Osteocyte (in vitro differentiated cells): Measurements from ENCODE around the gene ERCC6L2. TPM values are rescaled to one million over a fixed set of nuclear protein-coding genes. Genes with fewer than 3 reads are reported as not detected.
A peak's percentile ranks its signal among the peaks of the same experiment; 100 is the strongest.

ENCODE experiments used
- DNase-seq: peaks from one replicate; pipeline ENCODE4 v3.0.0; 2021; ENCODE audit warnings: mixed read lengths; ENCODE audit not compliant: unreplicated experiment; ENCODE audit errors: extremely low spot score
- H3K27ac Mint-ChIP-seq: one replicate; pipeline ENCODE4 v1.8.0; 2021; ENCODE audit warnings: mild to moderate bottlenecking, mixed read lengths; ENCODE audit not compliant: unreplicated experiment
- H3K27me3 Mint-ChIP-seq: one replicate; pipeline ENCODE4 v1.8.0; 2021; ENCODE audit warnings: mixed read lengths; ENCODE audit not compliant: unreplicated experiment
- H3K36me3 Mint-ChIP-seq: one replicate; pipeline ENCODE4 v1.8.0; 2021; ENCODE audit warnings: mixed read lengths; ENCODE audit not compliant: unreplicated experiment
- H3K4me1 Mint-ChIP-seq: one replicate; pipeline ENCODE4 v1.8.0; 2021; ENCODE audit warnings: mixed read lengths; ENCODE audit not compliant: unreplicated experiment
- H3K4me3 Mint-ChIP-seq: one replicate; pipeline ENCODE4 v1.8.0; 2021; ENCODE audit warnings: mild to moderate bottlenecking, moderate library complexity, mixed read lengths; ENCODE audit not compliant: unreplicated experiment
- H3K9me3 Mint-ChIP-seq: one replicate; pipeline ENCODE4 v1.8.0; 2021; ENCODE audit warnings: mixed read lengths; ENCODE audit not compliant: unreplicated experiment
- CTCF ChIP-seq: fragments of 200-600 bp; sonication (generic); IDR thresholded peaks from 2 replicates; pipeline ENCODE4 v1.5.0; 2021; ENCODE audit warnings: antibody characterized with exemption, mild to moderate bottlenecking, moderate library complexity
- long read RNA-seq: library from polyadenylated mRNA; unstranded; transcript quantifications from one replicate; pipeline ENCODE4 v2.0.0, GENCODE V29; 2021
- total RNA-seq: library from RNA; stranded (reverse); gene quantifications from 2 replicates; pipeline ENCODE4 v1.2.1, GENCODE V29; 2021

The ERCC6L2 gene
- 48.9 and 50.5 TPM in 2 replicates for total RNA-seq
- long read RNA-seq, full-length matches to known transcripts, result 2 of 149 reads
- long read RNA-seq, partial matches to known transcripts, result 20 of 149 reads
- long read RNA-seq, other reads (novel, unspliced or antisense), result 127 of 149 reads

GRCh38 chr9:95875305-95876137, at the start of gene ERCC6L2:
Gene ERCC6L2 (plus strand): TSS chr9:95875691. CDS start chr9:95876039, 348 bp downstream.
- peaks cover 27% of the 10 kb centered on the region for H3K4me1 Mint-ChIP-seq
- H3K4me3 Mint-ChIP-seq, result no peak within 1 kb of the TSS
- peak; percentile 98 for DNase-seq
- no peak for TF ChIP-seq CTCF
- no peaks in the 10 kb centered on the region for H3K27me3 Mint-ChIP-seq
- peaks cover 15% of the 10 kb centered on the region for H3K36me3 Mint-ChIP-seq
- no peaks in the 10 kb centered on the region for H3K9me3 Mint-ChIP-seq
- no peak within 1 kb of the TSS for H3K27ac Mint-ChIP-seq

GRCh38 chr9:95826183-95826838, 49.2 kb upstream of the ERCC6L2 start:
- no peak for DNase-seq
- Mint-ChIP-seq H3K27ac (no peak overlapping the region), H3K4me3 (no peak overlapping the region), H3K9me3 (no peaks in the 10 kb centered on the region), H3K4me1 (peaks cover 21% of the 10 kb centered on the region), H3K27me3 (no peaks in the 10 kb centered on the region), H3K36me3 (no peaks in the 10 kb centered on the region)
- TF ChIP-seq CTCF, result no peak

- Mint-ChIP-seq H3K27me3 (no peaks in the 10 kb centered on the region), H3K27ac (no peak overlapping the region), H3K4me1 (peaks cover 6% of the 10 kb centered on the region), H3K9me3 (no peaks in the 10 kb centered on the region), H3K4me3 (no peak overlapping the region), H3K36me3 (peaks cover 2% of the 10 kb centered on the region)
- DNase-seq, result no peak
- no peak for TF ChIP-seq CTCF
Observed at GRCh38 chr9:95830768-95831167, 44.7 kb upstream of the ERCC6L2 start.

- Mint-ChIP-seq H3K4me1 (peaks cover 6% of the 10 kb centered on the region), H3K9me3 (no peaks in the 10 kb centered on the region), H3K4me3 (no peak overlapping the region), H3K36me3 (peaks cover 2% of the 10 kb centered on the region), H3K27me3 (no peaks in the 10 kb centered on the region), H3K27ac (no peak overlapping the region)
- no peak for TF ChIP-seq CTCF
- DNase-seq, result no peak
Observed at GRCh38 chr9:95831810-95832209, 43.7 kb upstream of the ERCC6L2 start.
